IMR-90 (cell line): ENCODE results near the gene POLR1A.

Experiments
- POLR2A ChIP-seq: IDR thresholded peaks from 2 replicates; pipeline ENCODE4 v1.6.1; 2012; ENCODE audit warnings: mild to moderate bottlenecking, low read depth, low read length
- RAD21 ChIP-seq: IDR thresholded peaks from 2 replicates; pipeline ENCODE4 v1.6.1; 2012; ENCODE audit warnings: low read length, improper control_type of control experiment
- TF ChIP-seq, protein P1 (sequence below): conservative IDR thresholded peaks from 2 replicates; pipeline ENCODE4 v1.5.1; 2012; ENCODE audit warnings: mild to moderate bottlenecking, low read depth, low read length, improper control_type of control experiment
- TF ChIP-seq, protein P2 (sequence below): fragments of 150-350 bp; IDR thresholded peaks from 2 replicates; pipeline ENCODE4 v1.6.1; 2017; ENCODE audit warnings: mild to moderate bottlenecking, antibody characterized with exemption, low read length, low read depth
- TF ChIP-seq, protein P3 (sequence below): fragments of 150-350 bp; IDR thresholded peaks from 2 replicates; pipeline ENCODE4 v1.6.1; 2016; ENCODE audit warnings: low read depth, mild to moderate bottlenecking, low read length, moderate library complexity, borderline replicate concordance

- TF ChIP-seq, protein P1, sequence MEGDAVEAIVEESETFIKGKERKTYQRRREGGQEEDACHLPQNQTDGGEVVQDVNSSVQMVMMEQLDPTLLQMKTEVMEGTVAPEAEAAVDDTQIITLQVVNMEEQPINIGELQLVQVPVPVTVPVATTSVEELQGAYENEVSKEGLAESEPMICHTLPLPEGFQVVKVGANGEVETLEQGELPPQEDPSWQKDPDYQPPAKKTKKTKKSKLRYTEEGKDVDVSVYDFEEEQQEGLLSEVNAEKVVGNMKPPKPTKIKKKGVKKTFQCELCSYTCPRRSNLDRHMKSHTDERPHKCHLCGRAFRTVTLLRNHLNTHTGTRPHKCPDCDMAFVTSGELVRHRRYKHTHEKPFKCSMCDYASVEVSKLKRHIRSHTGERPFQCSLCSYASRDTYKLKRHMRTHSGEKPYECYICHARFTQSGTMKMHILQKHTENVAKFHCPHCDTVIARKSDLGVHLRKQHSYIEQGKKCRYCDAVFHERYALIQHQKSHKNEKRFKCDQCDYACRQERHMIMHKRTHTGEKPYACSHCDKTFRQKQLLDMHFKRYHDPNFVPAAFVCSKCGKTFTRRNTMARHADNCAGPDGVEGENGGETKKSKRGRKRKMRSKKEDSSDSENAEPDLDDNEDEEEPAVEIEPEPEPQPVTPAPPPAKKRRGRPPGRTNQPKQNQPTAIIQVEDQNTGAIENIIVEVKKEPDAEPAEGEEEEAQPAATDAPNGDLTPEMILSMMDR: no peak
- TF ChIP-seq, protein P2, sequence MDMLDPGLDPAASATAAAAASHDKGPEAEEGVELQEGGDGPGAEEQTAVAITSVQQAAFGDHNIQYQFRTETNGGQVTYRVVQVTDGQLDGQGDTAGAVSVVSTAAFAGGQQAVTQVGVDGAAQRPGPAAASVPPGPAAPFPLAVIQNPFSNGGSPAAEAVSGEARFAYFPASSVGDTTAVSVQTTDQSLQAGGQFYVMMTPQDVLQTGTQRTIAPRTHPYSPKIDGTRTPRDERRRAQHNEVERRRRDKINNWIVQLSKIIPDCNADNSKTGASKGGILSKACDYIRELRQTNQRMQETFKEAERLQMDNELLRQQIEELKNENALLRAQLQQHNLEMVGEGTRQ: no peak
- TF ChIP-seq POLR2A: no peak
- no peak for TF ChIP-seq RAD21
- TF ChIP-seq, protein P3, sequence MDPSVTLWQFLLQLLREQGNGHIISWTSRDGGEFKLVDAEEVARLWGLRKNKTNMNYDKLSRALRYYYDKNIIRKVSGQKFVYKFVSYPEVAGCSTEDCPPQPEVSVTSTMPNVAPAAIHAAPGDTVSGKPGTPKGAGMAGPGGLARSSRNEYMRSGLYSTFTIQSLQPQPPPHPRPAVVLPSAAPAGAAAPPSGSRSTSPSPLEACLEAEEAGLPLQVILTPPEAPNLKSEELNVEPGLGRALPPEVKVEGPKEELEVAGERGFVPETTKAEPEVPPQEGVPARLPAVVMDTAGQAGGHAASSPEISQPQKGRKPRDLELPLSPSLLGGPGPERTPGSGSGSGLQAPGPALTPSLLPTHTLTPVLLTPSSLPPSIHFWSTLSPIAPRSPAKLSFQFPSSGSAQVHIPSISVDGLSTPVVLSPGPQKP: no peak
Observed at GRCh38 chr2:85995648-85996529, 109.8 kb downstream of the POLR1A start.
